Measurements from ENCODE around the gene ZNF598. TPM values are rescaled to one million over a fixed set of nuclear protein-coding genes. Genes with fewer than 3 reads are reported as not detected.

ZNF598 gene
- total RNA-seq, 1 donor = 27.6 TPM

GRCh38 chr16:1979271-1980029 is 30.2 kb downstream of the ZNF598 start:
- no peak overlapping the region for H3K4me3 ChIP-seq (ENCODE audit: low read depth, low read length)
- DNase-seq (ENCODE audit: low read depth) = no peak
- TF ChIP-seq CTCF (IDR thresholded peaks at IDR 0.05; ENCODE audit: insufficient read depth, low read depth, low read length) = no peak

GRCh38 chr16:1978476-1979120 is 31.0 kb downstream of the ZNF598 start:
- no peak for DNase-seq (ENCODE audit: low read depth)
- TF ChIP-seq CTCF (IDR thresholded peaks at IDR 0.05; ENCODE audit: insufficient read depth, low read depth, low read length) = no peak
- no peak overlapping the region for H3K4me3 ChIP-seq (ENCODE audit: low read depth, low read length)

GRCh38 chr16:1977875-1978268 is 31.7 kb downstream of the ZNF598 start:
- no peak overlapping the region for H3K4me3 ChIP-seq (ENCODE audit: low read depth, low read length)
- no peak for TF ChIP-seq CTCF (IDR thresholded peaks at IDR 0.05; ENCODE audit: insufficient read depth, low read depth, low read length)
- no peak for DNase-seq (ENCODE audit: low read depth)

- TF ChIP-seq CTCF (IDR thresholded peaks at IDR 0.05; ENCODE audit: insufficient read depth, low read depth, low read length) = no peak
- no peak for DNase-seq (ENCODE audit: low read depth)
- H3K4me3 ChIP-seq (ENCODE audit: low read depth, low read length) = no peak overlapping the region
Observed at GRCh38 chr16:1976951-1977874, 32.4 kb downstream of the ZNF598 start.

- H3K4me3 ChIP-seq (ENCODE audit: low read depth, low read length) = no peak overlapping the region
- no peak for TF ChIP-seq CTCF (IDR thresholded peaks at IDR 0.05; ENCODE audit: insufficient read depth, low read depth, low read length)
- no peak for DNase-seq (ENCODE audit: low read depth)
Observed at GRCh38 chr16:1976216-1976520, 33.5 kb downstream of the ZNF598 start.

GRCh38 chr16:1975432-1976215 is 34.0 kb downstream of the ZNF598 start:
- DNase-seq (ENCODE audit: low read depth) = no peak
- no peak for TF ChIP-seq CTCF (IDR thresholded peaks at IDR 0.05; ENCODE audit: insufficient read depth, low read depth, low read length)
- H3K4me3 ChIP-seq (ENCODE audit: low read depth, low read length) = no peak overlapping the region

Measured in fibroblast of villous mesenchyme (primary cell).